Measurements from ENCODE around the gene C1QTNF12.

The C1QTNF12 gene

GRCh38 chr1:1247341-1247913 lies 905 bp upstream of the C1QTNF12 start:
- TF ChIP-seq CTCF (IDR thresholded peaks at IDR 0.05; ENCODE audit: control extremely low read depth, extremely low read depth, low read depth, missing control alignments): no peak
- no peak for DNase-seq (ENCODE audit: extremely low spot score)
- POLR2A ChIA-PET: no interaction called here
- CTCF ChIA-PET: interaction anchor here (0.9 kb wide), 1 partner anchor 44 kb away, joined by 3 read pairs; no protein-coding TSS in a partner anchor

GRCh38 chr1:1245817-1246576 lies 525 bp downstream of the C1QTNF12 start:
- DNase-seq (ENCODE audit: extremely low spot score): no peak
- ChIA-PET CTCF (interaction anchor here (1.3 kb wide), 1 partner anchor 124 kb away, joined by 3 read pairs; no protein-coding TSS in a partner anchor), POLR2A (no interaction called here)
- TF ChIP-seq CTCF (IDR thresholded peaks at IDR 0.05; ENCODE audit: control extremely low read depth, extremely low read depth, low read depth, missing control alignments): no peak

GRCh38 chr1:1245178-1245816 lies 1.2 kb downstream of the C1QTNF12 start:
- POLR2A ChIA-PET: no interaction called here
- no peak for DNase-seq (ENCODE audit: extremely low spot score)
- TF ChIP-seq CTCF (IDR thresholded peaks at IDR 0.05; ENCODE audit: control extremely low read depth, extremely low read depth, low read depth, missing control alignments): no peak
- CTCF ChIA-PET: no interaction called here

GRCh38 chr1:1244192-1244811 lies 2.2 kb downstream of the C1QTNF12 start:
- no peak for TF ChIP-seq CTCF (IDR thresholded peaks at IDR 0.05; ENCODE audit: control extremely low read depth, extremely low read depth, low read depth, missing control alignments)
- ChIA-PET POLR2A (no interaction called here), CTCF (interaction anchor here (1.0 to 1.2 kb wide), 2 partner anchors 29 to 212 kb away, joined by 3 read pairs; no protein-coding TSS in a partner anchor)
- no peak for DNase-seq (ENCODE audit: extremely low spot score)

DNA sequence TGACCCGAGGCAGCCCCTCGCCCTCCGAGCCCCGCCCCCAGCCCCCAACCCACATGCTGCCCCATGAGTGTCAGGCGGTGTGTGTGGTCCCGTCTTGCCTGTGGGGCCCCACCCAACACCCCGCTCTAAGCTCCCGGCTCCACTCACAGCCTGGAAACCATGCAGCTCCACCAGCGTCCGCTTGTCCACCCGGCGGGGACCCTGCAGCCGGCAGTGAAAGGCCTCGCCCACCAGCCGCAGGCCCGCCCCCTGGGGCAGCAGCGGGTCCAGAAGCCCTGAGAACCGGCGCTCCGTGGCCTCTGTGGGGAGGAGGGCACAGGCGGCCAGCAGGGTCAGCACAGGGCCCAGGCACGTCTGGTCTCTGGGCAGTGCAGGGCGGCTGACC lies 2.7 kb downstream of the C1QTNF12 start:
- DNase-seq (ENCODE audit: extremely low spot score): no peak
- ChIA-PET POLR2A (no interaction called here), CTCF (interaction anchor here (1.0 to 1.2 kb wide), 2 partner anchors 28 to 212 kb away, joined by 3 read pairs; no protein-coding TSS in a partner anchor)
- no peak for TF ChIP-seq CTCF (IDR thresholded peaks at IDR 0.05; ENCODE audit: control extremely low read depth, extremely low read depth, low read depth, missing control alignments)

DNA sequence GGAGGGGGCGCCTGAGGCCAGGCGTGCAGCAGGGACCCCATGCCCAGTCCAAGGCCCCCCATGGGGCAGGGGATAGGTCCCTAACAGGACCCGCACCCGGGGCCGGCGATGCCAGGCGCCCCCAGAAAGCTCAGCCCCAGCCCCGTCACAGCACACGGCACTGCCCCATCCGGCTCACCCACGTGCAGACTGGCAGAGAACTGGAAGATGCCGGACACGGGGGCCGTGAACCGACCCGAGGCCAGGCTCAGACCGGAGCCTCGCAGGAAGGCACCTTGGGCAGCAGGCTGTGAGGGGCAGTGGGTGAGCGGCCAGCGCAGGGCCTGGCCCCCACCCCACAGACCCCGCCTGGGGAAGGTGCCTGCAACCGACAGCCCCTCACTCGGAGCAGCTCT lies 3.3 kb downstream of the C1QTNF12 start:
- no peak for TF ChIP-seq CTCF (IDR thresholded peaks at IDR 0.05; ENCODE audit: control extremely low read depth, extremely low read depth, low read depth, missing control alignments)
- ChIA-PET POLR2A (no interaction called here), CTCF (interaction anchor here (0.7 to 1.2 kb wide), 4 partner anchors 27 to 211 kb away, joined by 3 to 4 read pairs (median 3); no protein-coding TSS in a partner anchor)
- DNase-seq (ENCODE audit: extremely low spot score): no peak

Data from GM10248 (cell line).